ENCODE data around the gene RPL23.

RPL23 gene

DNA sequence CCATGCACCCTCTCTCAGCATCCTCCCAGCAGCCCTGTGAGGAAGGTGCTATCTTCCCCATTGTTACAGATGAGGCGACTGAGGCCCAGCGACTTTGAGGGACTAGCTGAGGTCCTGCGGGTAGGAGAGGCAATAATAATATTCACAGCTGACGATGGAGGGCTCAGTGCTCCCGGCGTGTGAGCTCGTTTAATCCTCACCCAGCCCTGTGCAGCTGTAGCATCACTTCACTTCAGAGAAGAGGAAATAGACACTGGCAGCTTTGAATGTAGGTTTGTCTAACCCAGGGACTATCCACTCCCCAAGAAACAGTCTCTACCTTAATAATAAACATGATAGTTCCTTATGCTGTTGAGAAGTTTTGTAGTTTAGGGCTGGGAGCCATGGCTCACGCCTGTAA is 37.9 kb upstream of the RPL23 start:
- DNase-seq (ENCODE audit: low read depth): no peak
- no peak overlapping the region for H3K4me3 ChIP-seq (ENCODE audit: low read length)
- TF ChIP-seq CTCF (conservative IDR thresholded peaks at IDR 0.05; ENCODE audit: low read length): no peak

- no peak for TF ChIP-seq CTCF (conservative IDR thresholded peaks at IDR 0.05; ENCODE audit: low read length)
- DNase-seq (ENCODE audit: low read depth): no peak
Observed at GRCh38 chr17:38890410-38890746, 36.9 kb upstream of the RPL23 start.

GRCh38 chr17:38889745-38890409 is 36.4 kb upstream of the RPL23 start:
- no peak overlapping the region for H3K4me3 ChIP-seq (ENCODE audit: low read length)
- TF ChIP-seq CTCF (conservative IDR thresholded peaks at IDR 0.05; ENCODE audit: low read length): no peak
- no peak for DNase-seq (ENCODE audit: low read depth)

More at GRCh38 chr17:38890410-38890746, 36.9 kb upstream of the RPL23 start:
- H3K4me3 ChIP-seq (ENCODE audit: low read length): no peak overlapping the region

GRCh38 chr17:38888842-38889241 is 35.3 kb upstream of the RPL23 start:
- H3K4me3 ChIP-seq (ENCODE audit: low read length): no peak overlapping the region
- TF ChIP-seq CTCF (conservative IDR thresholded peaks at IDR 0.05; ENCODE audit: low read length): no peak

GRCh38 chr17:38886643-38887010 is 33.1 kb upstream of the RPL23 start:
- no peak for DNase-seq (ENCODE audit: low read depth)
- H3K4me3 ChIP-seq (ENCODE audit: low read length): no peak overlapping the region
- no peak for TF ChIP-seq CTCF (conservative IDR thresholded peaks at IDR 0.05; ENCODE audit: low read length)

More at GRCh38 chr17:38888842-38889241, 35.3 kb upstream of the RPL23 start:
- no peak for DNase-seq (ENCODE audit: low read depth)

DNA sequence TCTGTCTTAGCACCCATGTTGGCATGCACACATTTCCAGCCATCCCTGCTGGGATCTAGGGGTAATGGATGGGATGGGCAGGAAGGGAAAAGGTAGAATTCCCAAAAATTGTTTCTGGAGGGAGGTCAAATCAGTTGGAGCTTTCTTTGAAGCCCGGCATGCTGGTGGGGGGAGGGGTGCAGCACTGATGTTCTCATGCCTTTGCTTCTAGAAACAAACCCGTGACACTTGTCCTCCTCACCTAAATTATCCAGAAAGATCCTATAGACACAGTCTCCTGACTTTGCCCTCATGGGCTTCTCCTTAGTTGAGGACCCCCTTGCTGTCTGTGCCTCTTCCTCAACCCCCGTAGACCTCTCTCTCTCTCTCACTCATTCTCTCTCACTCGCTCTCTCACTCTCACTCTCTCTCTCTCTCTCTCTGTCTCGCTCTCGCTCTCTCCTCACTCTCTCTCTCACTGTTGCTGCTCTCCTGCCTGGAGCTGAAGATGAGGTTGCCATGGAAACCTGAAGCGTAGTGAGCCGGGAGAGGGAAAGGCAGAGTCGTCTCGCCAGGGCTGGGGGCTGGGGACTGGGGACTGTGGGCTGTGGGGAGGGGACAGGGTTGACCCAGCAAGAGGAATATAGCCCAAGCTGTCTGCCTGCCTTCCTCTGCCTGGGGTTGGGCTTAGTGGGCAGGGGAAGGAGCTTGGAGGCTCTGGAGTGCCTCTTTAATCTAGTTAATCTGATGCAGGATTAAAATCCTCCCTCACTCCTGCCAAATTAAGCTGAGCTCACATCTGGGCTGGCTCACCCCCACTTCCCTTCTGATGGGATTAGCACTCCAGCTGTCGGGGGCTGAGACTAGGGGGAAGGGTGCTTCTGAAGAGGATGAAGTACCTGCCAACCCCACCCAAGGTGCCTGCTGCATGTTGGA is 32.5 kb upstream of the RPL23 start:
- H3K4me3 ChIP-seq (ENCODE audit: low read length): no peak overlapping the region
- TF ChIP-seq CTCF (conservative IDR thresholded peaks at IDR 0.05; ENCODE audit: low read length): no peak
- no peak for DNase-seq (ENCODE audit: low read depth)

Measured in AG10803 (cell line).